Measurements from ENCODE around the gene ZIC1.

Gene ZIC1

DNA sequence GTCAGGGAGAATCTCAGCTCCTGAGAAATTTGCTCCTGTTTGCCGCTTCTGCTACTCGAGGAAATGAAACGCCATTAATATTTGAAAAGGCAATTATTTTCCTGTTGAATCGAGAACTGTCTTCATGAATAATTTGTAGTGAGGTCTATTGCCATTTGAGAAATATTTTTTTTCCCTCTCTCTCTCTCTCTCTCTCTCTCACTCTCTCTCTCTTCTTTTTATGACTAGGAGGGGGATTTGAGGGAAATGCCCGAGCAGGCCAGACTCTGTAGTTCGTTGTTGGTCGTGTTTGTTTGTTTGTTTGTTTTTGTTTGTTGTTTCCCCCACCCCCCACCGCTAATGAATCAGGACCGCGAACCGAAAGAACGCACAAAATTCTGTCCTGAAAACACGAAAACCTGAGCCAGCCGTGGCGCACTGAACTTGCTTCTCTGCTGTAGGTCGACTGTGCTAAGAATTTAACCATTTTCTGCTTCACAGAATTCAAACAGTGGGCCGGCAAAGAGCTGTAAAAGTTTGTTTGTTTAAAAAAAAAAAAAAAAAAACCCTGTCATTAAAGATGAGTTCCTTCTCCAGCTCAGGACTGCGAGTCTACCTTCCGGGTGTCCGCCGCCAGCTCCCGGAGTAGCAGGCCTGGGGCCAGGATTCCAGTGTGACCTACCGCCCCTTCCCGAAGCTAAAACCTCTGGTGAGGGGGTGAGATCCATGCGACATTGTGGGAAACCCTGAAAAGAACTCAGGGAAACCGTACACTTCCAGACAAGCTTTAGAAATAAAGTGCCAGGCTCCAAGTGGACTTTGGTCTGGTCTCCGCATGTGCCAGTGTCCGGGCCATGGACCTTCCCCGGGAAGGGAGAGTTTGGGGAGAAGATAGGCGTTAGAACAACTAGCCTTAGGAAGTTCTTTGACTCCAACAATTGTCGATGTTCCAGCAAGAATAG lies 15.0 kb upstream of the ZIC1 start:
- Histone ChIP-seq H3K4me1 (ENCODE audit: control insufficient read depth, insufficient read depth, low read length) (no peaks in the 10 kb centered on the region), H3K27ac (ENCODE audit: extremely low read depth, low read depth, low read length) (no peak overlapping the region), H3K9me3 (ENCODE audit: control insufficient read depth, insufficient read depth, low read depth, low read length) (no peaks in the 10 kb centered on the region), H3K4me3 (ENCODE audit: low read depth, low read length) (no peak overlapping the region), H3K36me3 (ENCODE audit: control insufficient read depth in 2 of 2, insufficient read depth in 1 of 2, low read length in 2 of 2) (no peaks in the 10 kb centered on the region)
- ChIA-PET POLR2A (no interaction called here), CTCF (interaction anchor here (0.6 kb wide), 1 partner anchor 773 kb away, joined by 3 read pairs; no protein-coding TSS in a partner anchor)
- TF ChIP-seq, protein P1, sequence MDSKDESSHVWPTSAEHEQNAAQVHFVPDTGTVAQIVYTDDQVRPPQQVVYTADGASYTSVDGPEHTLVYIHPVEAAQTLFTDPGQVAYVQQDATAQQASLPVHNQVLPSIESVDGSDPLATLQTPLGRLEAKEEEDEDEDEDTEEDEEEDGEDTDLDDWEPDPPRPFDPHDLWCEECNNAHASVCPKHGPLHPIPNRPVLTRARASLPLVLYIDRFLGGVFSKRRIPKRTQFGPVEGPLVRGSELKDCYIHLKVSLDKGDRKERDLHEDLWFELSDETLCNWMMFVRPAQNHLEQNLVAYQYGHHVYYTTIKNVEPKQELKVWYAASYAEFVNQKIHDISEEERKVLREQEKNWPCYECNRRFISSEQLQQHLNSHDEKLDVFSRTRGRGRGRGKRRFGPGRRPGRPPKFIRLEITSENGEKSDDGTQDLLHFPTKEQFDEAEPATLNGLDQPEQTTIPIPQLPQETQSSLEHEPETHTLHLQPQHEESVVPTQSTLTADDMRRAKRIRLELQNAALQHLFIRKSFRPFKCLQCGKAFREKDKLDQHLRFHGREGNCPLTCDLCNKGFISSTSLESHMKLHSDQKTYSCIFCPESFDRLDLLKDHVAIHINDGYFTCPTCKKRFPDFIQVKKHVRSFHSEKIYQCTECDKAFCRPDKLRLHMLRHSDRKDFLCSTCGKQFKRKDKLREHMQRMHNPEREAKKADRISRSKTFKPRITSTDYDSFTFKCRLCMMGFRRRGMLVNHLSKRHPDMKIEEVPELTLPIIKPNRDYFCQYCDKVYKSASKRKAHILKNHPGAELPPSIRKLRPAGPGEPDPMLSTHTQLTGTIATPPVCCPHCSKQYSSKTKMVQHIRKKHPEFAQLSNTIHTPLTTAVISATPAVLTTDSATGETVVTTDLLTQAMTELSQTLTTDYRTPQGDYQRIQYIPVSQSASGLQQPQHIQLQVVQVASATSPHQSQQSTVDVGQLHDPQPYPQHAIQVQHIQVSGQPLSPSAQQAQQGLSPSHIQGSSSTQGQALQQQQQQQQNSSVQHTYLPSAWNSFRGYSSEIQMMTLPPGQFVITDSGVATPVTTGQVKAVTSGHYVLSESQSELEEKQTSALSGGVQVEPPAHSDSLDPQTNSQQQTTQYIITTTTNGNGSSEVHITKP (tag by site-specific recombination; IDR thresholded peaks at IDR 0.05), result no peak
- TF ChIP-seq FEZF1 (tag by site-specific recombination; IDR thresholded peaks at IDR 0.05) (no peak), SALL2 (tag by site-specific recombination; IDR thresholded peaks at IDR 0.05; ENCODE audit: borderline replicate concordance) (no peak), ZNF514 (tag by site-specific recombination; IDR thresholded peaks at IDR 0.05) (no peak), ZNF140 (tag by site-specific recombination; IDR thresholded peaks at IDR 0.05) (no peak), ZNF704 (tag by site-specific recombination; IDR thresholded peaks at IDR 0.05) (no peak), MZF1 (tag by site-specific recombination; IDR thresholded peaks at IDR 0.05; ENCODE audit: borderline replicate concordance) (no peak), ZNF658 (tag by site-specific recombination; IDR thresholded peaks at IDR 0.05) (no peak), KLF7 (tag by site-specific recombination; IDR thresholded peaks at IDR 0.05; ENCODE audit: borderline replicate concordance) (no peak), ZBTB48 (tag by site-specific recombination; IDR thresholded peaks at IDR 0.05) (no peak), ELK4 (IDR thresholded peaks at IDR 0.05; ENCODE audit: borderline replicate concordance, low read depth, low read length) (no peak), ZNF169 (tag by site-specific recombination; IDR thresholded peaks at IDR 0.05) (no peak), ZNF24 (tag by site-specific recombination; IDR thresholded peaks at IDR 0.05) (no peak), ZIC2 (tag by site-specific recombination; IDR thresholded peaks at IDR 0.05) (no peak), ZNF157 (tag by site-specific recombination; IDR thresholded peaks at IDR 0.05) (no peak), ZNF16 (tag by site-specific recombination; IDR thresholded peaks at IDR 0.05; ENCODE audit: low read depth) (no peak), ZNF132 (tag by site-specific recombination; IDR thresholded peaks at IDR 0.05; ENCODE audit: borderline replicate concordance) (no peak), ZSCAN5A (tag by site-specific recombination; IDR thresholded peaks at IDR 0.05) (no peak), MYNN (tag by site-specific recombination; IDR thresholded peaks at IDR 0.05; ENCODE audit: borderline replicate concordance) (no peak), HOXD13 (CRISPR knock-in tag; IDR thresholded peaks at IDR 0.05; ENCODE audit: borderline replicate concordance) (no peak)

All from HEK293 (cell line).